Measurements from ENCODE around the gene EVA1C.

- TF ChIP-seq POLR2AphosphoS5 (IDR thresholded peaks at IDR 0.05) (peak in 1 of 3 donors; percentile 22), CTCF (IDR thresholded peaks at IDR 0.05) (no peak), POLR2A (IDR thresholded peaks at IDR 0.05) (no peak)
These were observed 40.6 kb upstream of the EVA1C start for GRCh38 chr21:32371913-32372314.
